ENCODE results near the gene MACROH2A2.
"Not testable (repeated sequence)": the region's sequence is repeated elsewhere in the genome, so short reads cannot be mapped to it uniquely, and the experiment has no call there.

The MACROH2A2 gene

DNA sequence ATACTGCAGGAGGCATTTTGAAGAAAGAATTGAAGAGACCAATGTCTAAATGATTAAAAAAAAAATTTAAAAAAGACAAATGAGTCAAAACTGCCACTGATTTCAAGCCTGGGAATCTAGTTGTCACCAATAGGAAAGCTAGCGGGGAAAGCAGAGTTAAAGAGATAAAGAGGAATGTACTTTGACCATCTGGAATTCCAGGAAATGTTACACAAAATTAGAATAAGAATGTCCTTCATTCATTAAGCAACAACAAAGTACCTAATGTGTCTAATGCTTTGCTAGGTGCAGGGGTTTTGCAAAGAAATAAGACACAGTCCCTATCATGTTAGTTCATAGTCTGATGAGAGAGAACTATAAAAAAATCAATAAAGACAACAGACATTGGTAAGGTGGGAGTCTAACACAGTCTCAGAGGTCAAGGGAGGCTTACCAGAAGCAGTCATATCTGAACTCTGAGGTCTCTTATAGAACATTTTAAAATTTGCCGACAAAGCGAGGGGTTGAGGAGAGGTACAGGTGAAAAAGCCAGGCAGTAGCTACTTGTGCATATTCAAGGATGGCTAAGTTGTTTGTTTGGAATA is 102.7 kb downstream of the MACROH2A2 start:
- DNase-seq (ENCODE audit: low spot score) (no peak), FAIRE-seq (no peak)

DNA sequence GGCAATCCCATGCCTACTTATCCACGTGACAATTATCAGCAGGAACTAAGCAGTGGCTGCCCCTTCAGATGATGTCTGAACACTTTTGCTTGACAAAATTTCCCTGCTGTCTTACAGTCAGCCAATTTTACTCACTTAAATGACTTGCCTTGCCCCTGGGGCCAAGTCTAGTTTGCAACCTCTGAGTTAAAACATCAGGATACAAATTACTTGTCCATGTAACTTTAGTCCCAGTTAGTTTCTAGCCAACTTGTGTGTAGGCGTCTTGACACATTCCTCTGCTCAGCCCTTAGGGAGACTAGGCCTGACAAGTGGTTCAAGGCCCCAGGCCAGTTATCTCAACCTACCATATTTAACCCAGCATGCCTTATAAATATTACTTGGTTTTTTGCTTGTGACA is 105.5 kb downstream of the MACROH2A2 start:
- no peak for DNase-seq (ENCODE audit: low spot score)
- no peak for FAIRE-seq

DNA sequence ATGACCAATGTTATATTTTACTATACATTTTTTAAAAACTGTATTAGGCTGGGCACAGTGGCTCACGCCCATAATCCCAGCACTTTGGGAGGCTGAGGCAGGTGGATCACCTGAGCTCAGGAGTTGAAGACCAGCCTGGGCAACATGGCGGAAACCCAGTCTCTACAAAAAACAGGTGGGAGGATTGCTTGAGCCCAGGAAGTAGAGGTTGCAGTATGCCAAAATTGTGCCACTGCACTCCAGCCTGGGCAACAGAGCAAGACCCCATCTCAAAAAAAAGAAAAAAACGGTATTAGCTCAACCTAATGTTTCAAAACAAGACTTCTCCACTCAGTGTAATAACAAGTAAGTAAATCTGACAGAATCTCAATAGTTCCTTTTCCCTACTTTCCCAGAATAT is 106.7 kb downstream of the MACROH2A2 start:
- DNase-seq (ENCODE audit: low spot score); FAIRE-seq: not testable (repeated sequence)

DNA sequence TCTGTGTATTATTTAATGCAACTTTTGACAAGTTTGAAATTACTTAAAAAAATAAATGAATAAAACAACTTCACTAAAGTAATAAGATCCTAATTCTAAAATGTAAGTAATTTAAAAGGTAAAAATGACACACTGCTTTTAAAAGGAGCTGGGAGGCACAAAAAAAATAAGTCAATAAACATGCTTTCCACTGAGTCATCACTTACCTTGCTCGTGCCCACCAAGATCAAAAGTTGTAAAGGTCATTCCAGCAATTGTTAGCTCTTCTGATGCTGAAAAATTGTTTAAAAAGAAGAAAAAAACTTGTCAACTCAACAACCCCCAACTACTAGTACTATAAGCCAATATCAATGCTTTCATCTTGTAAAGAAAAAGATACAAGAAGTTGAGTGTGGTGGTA is 108.2 kb downstream of the MACROH2A2 start:
- FAIRE-seq (no peak), DNase-seq (ENCODE audit: low spot score) (no peak)
